ENCODE data around the gene ZNF76.
"Not testable (repeated sequence)": the region's sequence is repeated elsewhere in the genome, so short reads cannot be mapped to it uniquely, and the experiment has no call there.

The ZNF76 gene

GRCh38 chr6:35302604-35303241, 43.2 kb downstream of the ZNF76 start:
- Histone ChIP-seq H3K9me2 (replicated peaks; ENCODE audit: insufficient read depth, low read length) (no peaks in the 10 kb centered on the region), H3K27ac (ENCODE audit: low read depth, low read length) (peak overlapping the region; percentile 69), H4K20me1 (ENCODE audit: low read depth, low read length) (no peaks in the 10 kb centered on the region), H3K27me3 (ENCODE audit: low read length) (no peaks in the 10 kb centered on the region), H3K9ac (ENCODE audit: low read length) (peak overlapping the region; percentile 57), H3K79me2 (ENCODE audit: insufficient read depth, low read length) (peaks cover 39% of the 10 kb centered on the region), H3K9me3 (ENCODE audit: insufficient read depth, low read length) (no peaks in the 10 kb centered on the region), H3K4me2 (ENCODE audit: low read depth, low read length, poor library complexity, severe bottlenecking) (peak overlapping the region; percentile 65), H2AFZ (ENCODE audit: low read depth, low read length, severe bottlenecking) (peak overlapping the region; percentile 9), H3K36me3 (ENCODE audit: low read length) (no peaks in the 10 kb centered on the region), H3K4me3 (ENCODE audit: insufficient read depth, low read length, poor library complexity, severe bottlenecking) (peak overlapping the region; percentile 48), H3F3A (ENCODE audit: insufficient read depth) (peaks cover 34% of the 10 kb centered on the region)
- no peak for TF ChIP-seq CTCF (IDR thresholded peaks at IDR 0.05; ENCODE audit: insufficient read depth, low read length, poor library complexity, severe bottlenecking)
- TF ChIP-seq EZH2phosphoT487 (conservative IDR thresholded peaks at IDR 0.05; ENCODE audit: low read length), result no peak

- H3K36me3 ChIP-seq (ENCODE audit: low read length), result no peaks in the 10 kb centered on the region
- no peaks in the 10 kb centered on the region for H3K9me2 ChIP-seq (replicated peaks; ENCODE audit: insufficient read depth, low read length)
- peaks cover 33% of the 10 kb centered on the region for H3F3A ChIP-seq (ENCODE audit: insufficient read depth)
- H3K4me3 ChIP-seq (ENCODE audit: insufficient read depth, low read length, poor library complexity, severe bottlenecking), result no peak overlapping the region
- H3K9me3 ChIP-seq (ENCODE audit: insufficient read depth, low read length), result no peaks in the 10 kb centered on the region
- no peaks in the 10 kb centered on the region for H4K20me1 ChIP-seq (ENCODE audit: low read depth, low read length)
- TF ChIP-seq EZH2phosphoT487 (conservative IDR thresholded peaks at IDR 0.05; ENCODE audit: low read length) (no peak), CTCF (IDR thresholded peaks at IDR 0.05; ENCODE audit: insufficient read depth, low read length, poor library complexity, severe bottlenecking) (no peak)
- H3K9ac ChIP-seq (ENCODE audit: low read length), result no peak overlapping the region
- no peak overlapping the region for H3K27ac ChIP-seq (ENCODE audit: low read depth, low read length)
- H3K27me3 ChIP-seq (ENCODE audit: low read length), result no peaks in the 10 kb centered on the region
- no peak overlapping the region for H2AFZ ChIP-seq (ENCODE audit: low read depth, low read length, severe bottlenecking)
- peaks cover 28% of the 10 kb centered on the region; the same call in 1 of the 2 replicates for H3K79me2 ChIP-seq (ENCODE audit: insufficient read depth, low read length)
- no peak overlapping the region for H3K4me2 ChIP-seq (ENCODE audit: low read depth, low read length, poor library complexity, severe bottlenecking)
Measured at GRCh38 chr6:35304299-35304698, 44.8 kb downstream of the ZNF76 start.

GRCh38 chr6:35305117-35305516, 45.6 kb downstream of the ZNF76 start:
- Histone ChIP-seq H3K4me2 (ENCODE audit: low read depth, low read length, poor library complexity, severe bottlenecking) (no peak overlapping the region), H3K36me3 (ENCODE audit: low read length) (no peaks in the 10 kb centered on the region), H3K79me2 (ENCODE audit: insufficient read depth, low read length) (peaks cover 20% of the 10 kb centered on the region; the same call in 1 of the 2 replicates), H2AFZ (ENCODE audit: low read depth, low read length, severe bottlenecking) (no peak overlapping the region), H3K9me3 (ENCODE audit: insufficient read depth, low read length) (no peaks in the 10 kb centered on the region), H3F3A (ENCODE audit: insufficient read depth) (peaks cover 24% of the 10 kb centered on the region), H3K9me2 (replicated peaks; ENCODE audit: insufficient read depth, low read length) (no peaks in the 10 kb centered on the region), H4K20me1 (ENCODE audit: low read depth, low read length) (no peaks in the 10 kb centered on the region), H3K9ac (ENCODE audit: low read length) (no peak overlapping the region), H3K4me3 (ENCODE audit: insufficient read depth, low read length, poor library complexity, severe bottlenecking) (no peak overlapping the region), H3K27me3 (ENCODE audit: low read length) (no peaks in the 10 kb centered on the region), H3K27ac (ENCODE audit: low read depth, low read length) (no peak overlapping the region)
- TF ChIP-seq CTCF (IDR thresholded peaks at IDR 0.05; ENCODE audit: insufficient read depth, low read length, poor library complexity, severe bottlenecking), result no peak
- TF ChIP-seq EZH2phosphoT487 (conservative IDR thresholded peaks at IDR 0.05; ENCODE audit: low read length), result no peak

GRCh38 chr6:35307138-35307537, 47.6 kb downstream of the ZNF76 start:
- H4K20me1 ChIP-seq (ENCODE audit: low read depth, low read length); H3K9ac ChIP-seq (ENCODE audit: low read length); H3K36me3 ChIP-seq (ENCODE audit: low read length); H3K4me3 ChIP-seq (ENCODE audit: insufficient read depth, low read length, poor library complexity, severe bottlenecking); H3K9me2 ChIP-seq (replicated peaks; ENCODE audit: insufficient read depth, low read length); H2AFZ ChIP-seq (ENCODE audit: low read depth, low read length, severe bottlenecking); H3K9me3 ChIP-seq (ENCODE audit: insufficient read depth, low read length); H3K27ac ChIP-seq (ENCODE audit: low read depth, low read length); H3K27me3 ChIP-seq (ENCODE audit: low read length); H3K4me2 ChIP-seq (ENCODE audit: low read depth, low read length, poor library complexity, severe bottlenecking): not testable (repeated sequence)
- Histone ChIP-seq H3K79me2 (ENCODE audit: insufficient read depth, low read length) (peaks cover 17% of the 10 kb centered on the region; the same call in 1 of the 2 replicates), H3F3A (ENCODE audit: insufficient read depth) (peaks cover 10% of the 10 kb centered on the region)

GRCh38 chr6:35308543-35308942, 49.0 kb downstream of the ZNF76 start:
- H4K20me1 ChIP-seq (ENCODE audit: low read depth, low read length); H3K4me2 ChIP-seq (ENCODE audit: low read depth, low read length, poor library complexity, severe bottlenecking); H3K36me3 ChIP-seq (ENCODE audit: low read length); H3K4me3 ChIP-seq (ENCODE audit: insufficient read depth, low read length, poor library complexity, severe bottlenecking); H3K9me3 ChIP-seq (ENCODE audit: insufficient read depth, low read length); H3K27me3 ChIP-seq (ENCODE audit: low read length); H2AFZ ChIP-seq (ENCODE audit: low read depth, low read length, severe bottlenecking); H3K9ac ChIP-seq (ENCODE audit: low read length); H3K9me2 ChIP-seq (replicated peaks; ENCODE audit: insufficient read depth, low read length); H3K27ac ChIP-seq (ENCODE audit: low read depth, low read length): not testable (repeated sequence)
- Histone ChIP-seq H3F3A (ENCODE audit: insufficient read depth) (peaks cover 14% of the 10 kb centered on the region), H3K79me2 (ENCODE audit: insufficient read depth, low read length) (peaks cover 12% of the 10 kb centered on the region; the same call in 1 of the 2 replicates)
